ENCODE results near the gene CHCHD1. TPM values are rescaled to one million over a fixed set of nuclear protein-coding genes. Genes with fewer than 3 reads are reported as not detected.
A peak's percentile ranks its signal among the peaks of the same experiment; 100 is the strongest.

Gene CHCHD1
- total RNA-seq, 1 experiment from 2014 or later, result 238 TPM

DNA sequence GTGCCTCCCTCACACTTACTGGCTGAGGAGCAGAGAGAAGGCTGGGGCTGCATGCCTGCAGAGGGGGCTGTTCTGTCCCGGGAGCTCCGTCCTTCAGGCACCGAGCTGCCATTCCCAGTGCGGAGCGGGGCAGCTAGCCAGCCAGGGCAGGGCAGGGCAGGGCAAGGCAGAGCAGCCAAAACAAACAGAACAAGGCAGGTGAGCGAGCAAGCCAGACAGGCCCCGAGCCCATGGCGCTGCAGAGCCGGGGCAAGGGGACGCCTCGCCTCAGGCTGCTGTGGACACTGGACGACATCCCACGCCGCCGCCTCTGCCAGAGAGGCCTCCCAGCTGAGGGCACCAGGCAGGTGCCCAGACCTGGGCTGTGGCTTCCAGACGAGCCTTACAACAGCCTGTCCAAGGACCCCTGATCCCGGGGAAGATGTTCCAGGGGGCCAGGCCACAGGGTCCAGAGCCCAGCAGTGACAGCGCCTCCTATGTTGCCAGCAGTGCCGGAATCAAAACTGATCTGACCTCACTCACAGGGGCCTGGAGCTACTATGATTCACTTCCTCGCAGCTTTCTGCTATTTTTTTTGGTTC is 37.8 kb downstream of the CHCHD1 start:
- Histone ChIP-seq H2AFZ (ENCODE audit: low read length) (peak overlapping the region; percentile 22), H3K9me2 (replicated peaks; ENCODE audit: low read length) (no peaks in the 10 kb centered on the region), H3K4me3 (ENCODE audit: low read length) (peak overlapping the region; percentile 33), H3K4me2 (ENCODE audit: low read length) (peak overlapping the region; percentile 74), H3K27me3 (ENCODE audit: low read length) (no peaks in the 10 kb centered on the region), H3K36me3 (ENCODE audit: low read depth, low read length) (peaks cover 57% of the 10 kb centered on the region), H3K4me1 (ENCODE audit: insufficient read depth, low read length) (peaks cover 22% of the 10 kb centered on the region), H3F3A (ENCODE audit: low read length, unreplicated experiment) (no peaks in the 10 kb centered on the region), H4K20me1 (ENCODE audit: low read length) (peaks cover 3% of the 10 kb centered on the region; the same call in 1 of the 2 replicates), H3K27ac (ENCODE audit: low read length) (peak overlapping the region; percentile 66), H3K9me3 (ENCODE audit: low read length) (no peaks in the 10 kb centered on the region), H3K9ac (ENCODE audit: low read length) (peak overlapping the region; percentile 31), H3K79me2 (ENCODE audit: low read length) (no peaks in the 10 kb centered on the region)
- intact Hi-C loops (cut with micrococcal nuclease), result loop anchor here (2.0 kb wide), 2 partner anchors 29 to 59 kb away; no protein-coding TSS in a partner anchor
- CTCF ChIA-PET, result interaction anchor here (0.6 to 3.2 kb wide), 24 partner anchors 8 to 357 kb away, joined by 3 to 32 read pairs (median 4); partner anchors contain the start of gene CHCHD1
- no peak for TF ChIP-seq EZH2phosphoT487 (IDR thresholded peaks at IDR 0.05; ENCODE audit: borderline replicate concordance, low read length)
- TF ChIP-seq EZH2 (IDR thresholded peaks at IDR 0.05; ENCODE audit: low read length, unreplicated experiment), result no peak
- TF ChIP-seq, protein P1, sequence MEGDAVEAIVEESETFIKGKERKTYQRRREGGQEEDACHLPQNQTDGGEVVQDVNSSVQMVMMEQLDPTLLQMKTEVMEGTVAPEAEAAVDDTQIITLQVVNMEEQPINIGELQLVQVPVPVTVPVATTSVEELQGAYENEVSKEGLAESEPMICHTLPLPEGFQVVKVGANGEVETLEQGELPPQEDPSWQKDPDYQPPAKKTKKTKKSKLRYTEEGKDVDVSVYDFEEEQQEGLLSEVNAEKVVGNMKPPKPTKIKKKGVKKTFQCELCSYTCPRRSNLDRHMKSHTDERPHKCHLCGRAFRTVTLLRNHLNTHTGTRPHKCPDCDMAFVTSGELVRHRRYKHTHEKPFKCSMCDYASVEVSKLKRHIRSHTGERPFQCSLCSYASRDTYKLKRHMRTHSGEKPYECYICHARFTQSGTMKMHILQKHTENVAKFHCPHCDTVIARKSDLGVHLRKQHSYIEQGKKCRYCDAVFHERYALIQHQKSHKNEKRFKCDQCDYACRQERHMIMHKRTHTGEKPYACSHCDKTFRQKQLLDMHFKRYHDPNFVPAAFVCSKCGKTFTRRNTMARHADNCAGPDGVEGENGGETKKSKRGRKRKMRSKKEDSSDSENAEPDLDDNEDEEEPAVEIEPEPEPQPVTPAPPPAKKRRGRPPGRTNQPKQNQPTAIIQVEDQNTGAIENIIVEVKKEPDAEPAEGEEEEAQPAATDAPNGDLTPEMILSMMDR (conservative IDR thresholded peaks at IDR 0.05; ENCODE audit: low read depth, low read length), result peak; percentile 89
- POLR2A ChIA-PET (ENCODE audit: unreplicated experiment), result interaction anchor here (0.5 to 1.1 kb wide), 9 partner anchors 21 to 461 kb away, joined by 3 to 5 read pairs (median 4); partner anchors contain the start of genes CFAP70 and CHCHD1
- ATAC-seq, result peak; percentile 94
- BruUV-seq (replicated peaks), result no TSS peak
- DNase-seq, result peak; percentile 97

- no peaks in the 10 kb centered on the region for H3K9me2 ChIP-seq (replicated peaks; ENCODE audit: low read length)
- no peak overlapping the region for H3K9ac ChIP-seq (ENCODE audit: low read length)
- H3K9me3 ChIP-seq (ENCODE audit: low read length), result no peaks in the 10 kb centered on the region
- no peaks in the 10 kb centered on the region for H3K79me2 ChIP-seq (ENCODE audit: low read length)
- peaks cover 51% of the 10 kb centered on the region for H3K36me3 ChIP-seq (ENCODE audit: low read depth, low read length)
- H3K4me2 ChIP-seq (ENCODE audit: low read length), result no peak overlapping the region
- H3K27ac ChIP-seq (ENCODE audit: low read length), result no peak overlapping the region
- peaks cover 9% of the 10 kb centered on the region; the same call in 1 of the 2 replicates for H4K20me1 ChIP-seq (ENCODE audit: low read length)
- CTCF ChIA-PET, result interaction anchor here (0.6 kb wide), 1 partner anchor 40 kb away, joined by 3 read pairs; no protein-coding TSS in a partner anchor
- TF ChIP-seq EZH2 (IDR thresholded peaks at IDR 0.05; ENCODE audit: low read length, unreplicated experiment), result no peak
- TF ChIP-seq, protein P1 (conservative IDR thresholded peaks at IDR 0.05; ENCODE audit: low read depth, low read length), result no peak
- no peak for TF ChIP-seq EZH2phosphoT487 (IDR thresholded peaks at IDR 0.05; ENCODE audit: borderline replicate concordance, low read length)
- no peak overlapping the region for H3K4me3 ChIP-seq (ENCODE audit: low read length)
- intact Hi-C loops (cut with micrococcal nuclease), result no loop called here
- BruUV-seq (replicated peaks), result no TSS peak
- H2AFZ ChIP-seq (ENCODE audit: low read length), result no peak overlapping the region
- no peak for ATAC-seq
- peaks cover 40% of the 10 kb centered on the region for H3K4me1 ChIP-seq (ENCODE audit: insufficient read depth, low read length)
- peaks cover under 1% of the 10 kb centered on the region for H3F3A ChIP-seq (ENCODE audit: low read length, unreplicated experiment)
- no peaks in the 10 kb centered on the region for H3K27me3 ChIP-seq (ENCODE audit: low read length)
- POLR2A ChIA-PET (ENCODE audit: unreplicated experiment), result interaction anchor here (0.5 kb wide), 1 partner anchor 187 kb away, joined by 7 read pairs; no protein-coding TSS in a partner anchor
- DNase-seq, result no peak
These were observed 41.5 kb downstream of the CHCHD1 start for GRCh38 chr10:73823391-73823790.

Data from PC-3 (cell line).